Heart left ventricle (tissue), 16 donors: Measurements from ENCODE around the gene DNAJB6. TPM values are rescaled to one million over a fixed set of nuclear protein-coding genes. Genes with fewer than 3 reads are reported as not detected.

ENCODE experiments used
- ATAC-seq, 4 donors: fragments of 200-7000 bp; cut with Tn5 transposase; one replicate each; pipeline ENCODE4 v1.9.1; 2020 to 2022; ENCODE audit warnings: moderate library complexity in 4 of 4, mild to moderate bottlenecking in 3 of 4, moderate number of reproducible peaks in 1 of 4
- DNase-seq, 5 donors: peaks; one replicate each; pipeline ENCODE4 v3.0.0-alpha.2; 2020
- H3K27ac ChIP-seq, 12 donors: fragments of 200-600 bp; sonication (generic) in 4 of 12; one replicate each; pipeline versions ENCODE4 v1.5.0 to v1.8.0; 2016 to 2022; ENCODE audit warnings: mild to moderate bottlenecking in 2 of 12
- H3K27me3 ChIP-seq, 9 donors: fragments of 200-600 bp; sonication (generic) in 2 of 9; one replicate each; pipeline versions ENCODE4 v1.5.1 to v1.8.0; 2016 to 2022; ENCODE audit warnings: mild to moderate bottlenecking in 3 of 9
- H3K36me3 ChIP-seq, 9 donors: fragments of 200-600 bp; sonication (generic) in 2 of 9; one replicate each; pipeline versions ENCODE4 v1.5.0 to v1.8.0; 2018 to 2022; ENCODE audit warnings: mild to moderate bottlenecking in 2 of 9
- H3K4me1 ChIP-seq, 12 donors: fragments of 200-600 bp; sonication (generic) in 4 of 12; one replicate each; pipeline versions ENCODE4 v1.5.0 to v1.8.0; 2016 to 2022; ENCODE audit warnings: mild to moderate bottlenecking in 3 of 12
- H3K4me3 ChIP-seq, 12 donors: fragments of 200-600 bp; sonication (generic) in 4 of 12; one replicate each; pipeline versions ENCODE4 v1.5.0 to v1.8.0; 2017 to 2022; ENCODE audit warnings: mild to moderate bottlenecking in 9 of 12, moderate library complexity in 4 of 12
- H3K9me3 ChIP-seq, 12 donors: fragments of 200-600 bp; sonication (generic) in 4 of 12; one replicate each; pipeline versions ENCODE4 v1.5.0 to v1.8.0; 2016 to 2022; ENCODE audit warnings: mild to moderate bottlenecking in 1 of 12
- POLR2A ChIP-seq, 2 donors: fragments of 450-650 bp; IDR thresholded peaks; one replicate each; pipeline ENCODE4 v1.6.1; 2017; ENCODE audit warnings: antibody characterized with exemption in 2 of 2, mild to moderate bottlenecking in 2 of 2, moderate library complexity in 2 of 2
- WGBS, 4 donors: extraction: QIAGEN DNeasy Blood & Tissue Kit in 2 of 4; methylation state at CpG; one replicate each; pipeline versions ENCODE4 v1.1.5 to v1.1.7; 2013 to 2018; 5-methylcytosine and 5-hydroxymethylcytosine counted together
- intact Hi-C, 10 donors: fragments of 100-400 bp; cut with DNase I; formaldehyde crosslinking; loops; one replicate each; pipeline versions ENCODE4 v1.11.1 to v1.14.2; 2022
- polyA plus RNA-seq, 2 donors: library from polyadenylated mRNA; stranded (reverse); fragments of 200-250 nt; gene quantifications; one replicate each; pipeline ENCODE4 v1.2.3, GENCODE V29; 2013
- total RNA-seq, 9 donors: library from RNA; depleted of rRNA in 2 of 9; stranded (reverse); fragments of >200 nt in 2 of 9; fragmentation: NEBNext Ultra II Directional in 3 of 9; extraction: Animal tissue kit (Norgen Biotek cat#: 25700) in 3 of 9; gene quantifications; one replicate each; pipeline versions ENCODE4 v1.1.0 to v1.2.4, GENCODE V29; 2016 to 2023
- TF ChIP-seq, protein P1 (sequence below), 12 donors: fragments of 200-600 bp; sonication (generic) in 4 of 12; IDR thresholded peaks; one replicate each; pipeline versions ENCODE4 v1.5.0 to v1.8.0; 2018 to 2022; ENCODE audit warnings: antibody characterized with exemption in 12 of 12, mild to moderate bottlenecking in 5 of 12
- donor health status: ischemic (EF 13 %, LVEDD 7.1; RV severe dilation, severe dysfunction).
- donor health status: healthy with polysubstance abuse.
- donor health status: DM: no; HTN: yes; CAD: no.
- donor health status: DM: no; HTN: no; CAD: no.
- donor health status: ischemic (EF 25% LVEDD 6.9; RV normal size, moderate dysfunction).
- donor health status: ischemic (EF 25% LVEDD 5.7; RV mildly dilated, moderate dysfunction).
- donor health status: healthy.
- donor health status: DM: yes; HTN: yes; CAD: no.
- donor health status: ischemic (EF 35%, LVEDD 5.7; RV mildly dilated, moderate dysfunction).
- donor health status: nonischemic (EF 11% LVEDD 7.7; RV severe dilation, severe dysfunction).
- donor health status: DM: yes; HTN: yes; CAD: no.
- donor health status: PGD.
- donor health status: ischemic (EF 29% LVEDD 5.4; RV normal size, mild dysfunction).
- donor health status: nonischemic (EF 23%, LVEDD 6.1; RV moderate dilation, normal function).

DNAJB6 gene
- total and polyA plus RNA-seq, 11 donors, result 118 to 237 (median 162) TPM

DNA sequence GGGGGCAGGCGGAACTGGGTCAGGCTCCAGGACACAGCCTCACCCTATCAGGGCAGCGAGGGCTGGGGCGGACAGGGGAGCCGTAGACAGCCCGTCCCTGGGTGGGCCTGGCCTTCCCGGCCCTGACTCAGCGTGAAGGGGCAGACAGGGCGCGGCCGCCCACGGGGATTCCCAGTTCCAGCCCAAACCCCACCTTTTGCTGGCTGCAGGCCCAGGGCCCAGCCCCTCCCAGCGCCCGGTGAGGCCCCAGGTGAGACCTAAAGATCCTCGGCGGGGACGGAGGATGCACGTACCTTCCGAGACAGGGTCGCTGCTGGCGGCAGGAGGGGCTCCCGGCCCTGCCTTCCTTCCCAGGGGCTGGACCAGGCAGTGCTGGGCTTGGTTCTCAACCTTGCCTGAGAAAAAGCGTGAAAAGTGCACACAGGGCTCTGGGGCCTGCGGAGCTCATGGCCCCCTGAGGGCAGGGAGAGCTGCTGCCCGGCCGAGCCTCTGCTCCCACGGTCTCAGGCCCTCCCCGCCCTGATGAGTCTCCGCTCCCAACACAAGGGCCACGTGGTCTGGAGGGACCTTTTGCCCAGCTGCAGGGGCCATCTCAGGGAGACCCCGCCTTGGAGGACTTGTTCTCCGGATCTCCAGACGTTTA is 43.9 kb upstream of the DNAJB6 start:
- TF ChIP-seq POLR2A (IDR thresholded peaks at IDR 0.05), result no peak
- TF ChIP-seq, protein P1, sequence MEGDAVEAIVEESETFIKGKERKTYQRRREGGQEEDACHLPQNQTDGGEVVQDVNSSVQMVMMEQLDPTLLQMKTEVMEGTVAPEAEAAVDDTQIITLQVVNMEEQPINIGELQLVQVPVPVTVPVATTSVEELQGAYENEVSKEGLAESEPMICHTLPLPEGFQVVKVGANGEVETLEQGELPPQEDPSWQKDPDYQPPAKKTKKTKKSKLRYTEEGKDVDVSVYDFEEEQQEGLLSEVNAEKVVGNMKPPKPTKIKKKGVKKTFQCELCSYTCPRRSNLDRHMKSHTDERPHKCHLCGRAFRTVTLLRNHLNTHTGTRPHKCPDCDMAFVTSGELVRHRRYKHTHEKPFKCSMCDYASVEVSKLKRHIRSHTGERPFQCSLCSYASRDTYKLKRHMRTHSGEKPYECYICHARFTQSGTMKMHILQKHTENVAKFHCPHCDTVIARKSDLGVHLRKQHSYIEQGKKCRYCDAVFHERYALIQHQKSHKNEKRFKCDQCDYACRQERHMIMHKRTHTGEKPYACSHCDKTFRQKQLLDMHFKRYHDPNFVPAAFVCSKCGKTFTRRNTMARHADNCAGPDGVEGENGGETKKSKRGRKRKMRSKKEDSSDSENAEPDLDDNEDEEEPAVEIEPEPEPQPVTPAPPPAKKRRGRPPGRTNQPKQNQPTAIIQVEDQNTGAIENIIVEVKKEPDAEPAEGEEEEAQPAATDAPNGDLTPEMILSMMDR (IDR thresholded peaks at IDR 0.05), result no peak
- ATAC-seq, result no peak
- WGBS, 4 donors, result 65 to 79% (median 70%) methylated on average over 11 to 32 of the region's 32 CpGs

GRCh38 chr7:157293413-157293788 is 43.4 kb upstream of the DNAJB6 start:
- 84 to 90% (median 87%) methylated on average over 13 of the region's 13 CpGs for WGBS, 4 donors
- TF ChIP-seq, protein P1 (IDR thresholded peaks at IDR 0.05), result no peak
- no peak for TF ChIP-seq POLR2A (IDR thresholded peaks at IDR 0.05)
- H3K4me3 ChIP-seq, result no peak overlapping the region
- H3K36me3 ChIP-seq, result no peaks in the 10 kb centered on the region
- no peak overlapping the region for H3K27ac ChIP-seq
- no peaks in the 10 kb centered on the region for H3K9me3 ChIP-seq
- no peak for ATAC-seq
- no peak for DNase-seq
- intact Hi-C loops, result no loop called here
- H3K27me3 ChIP-seq, result no peaks in the 10 kb centered on the region
- no peaks in the 10 kb centered on the region for H3K4me1 ChIP-seq

More for the DNA sequence above, 43.9 kb upstream of the DNAJB6 start:
- Histone ChIP-seq H3K27ac (no peak overlapping the region), H3K36me3 (no peaks in the 10 kb centered on the region), H3K27me3 (no peaks in the 10 kb centered on the region), H3K9me3 (no peaks in the 10 kb centered on the region), H3K4me3 (no peak overlapping the region), H3K4me1 (no peaks in the 10 kb centered on the region)
- intact Hi-C loops, result no loop called here
- DNase-seq, result no peak

DNA sequence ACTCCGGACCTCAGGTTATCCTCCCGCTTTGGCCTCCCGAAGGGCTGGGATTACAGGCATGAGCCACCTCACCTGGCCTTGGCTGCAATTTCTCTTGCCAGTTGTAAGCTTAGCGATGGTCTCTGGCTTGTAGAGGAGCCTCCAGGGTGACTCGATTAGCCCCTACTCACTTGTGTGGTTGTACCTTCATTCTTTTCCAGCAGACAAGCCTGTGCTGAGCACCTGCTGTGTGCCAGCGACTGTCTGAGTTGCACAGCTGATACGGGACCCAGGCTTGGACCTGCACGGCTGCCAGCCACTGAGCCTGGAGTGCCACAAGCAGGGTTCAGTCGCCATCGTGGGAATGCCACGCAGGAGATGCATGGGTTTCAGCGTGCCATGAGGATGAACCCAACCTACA is 42.0 kb upstream of the DNAJB6 start:
- Histone ChIP-seq H3K4me3 (no peak overlapping the region), H3K36me3 (no peaks in the 10 kb centered on the region), H3K4me1 (peaks cover 0 to 3% (median 0%) of the 10 kb centered on the region in 12 donors), H3K9me3 (no peaks in the 10 kb centered on the region), H3K27ac (no peak overlapping the region), H3K27me3 (no peaks in the 10 kb centered on the region)
- ATAC-seq, result no peak
- no peak for DNase-seq
- intact Hi-C loops, result no loop called here
- TF ChIP-seq POLR2A (IDR thresholded peaks at IDR 0.05), result no peak
- TF ChIP-seq, protein P1 (IDR thresholded peaks at IDR 0.05), result no peak
- WGBS, 4 donors, result 87 to 91% (median 89%) methylated on average over 12 of the region's 12 CpGs

DNA sequence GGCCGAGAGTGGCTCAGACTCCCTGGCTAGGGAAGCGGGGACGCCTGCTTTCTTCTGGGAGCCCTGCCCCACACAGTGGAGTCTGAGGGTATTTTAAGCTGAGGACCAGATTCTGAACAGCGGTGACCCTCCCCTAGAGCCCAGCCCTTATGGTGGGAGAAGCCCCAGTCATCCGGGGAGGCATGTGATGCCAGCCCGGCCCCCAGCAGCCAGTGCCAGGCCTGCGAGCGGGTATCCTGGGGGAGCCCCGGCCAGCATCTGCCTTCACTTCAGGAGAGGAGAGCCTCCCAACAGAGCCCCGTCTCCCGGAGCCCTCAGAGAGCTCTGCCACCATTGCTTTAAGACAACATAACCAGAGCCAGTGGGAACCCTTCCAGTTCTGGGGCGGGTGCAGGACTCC is 41.5 kb upstream of the DNAJB6 start:
- Histone ChIP-seq H3K27ac (no peak overlapping the region), H3K36me3 (no peaks in the 10 kb centered on the region), H3K27me3 (no peaks in the 10 kb centered on the region), H3K4me1 (peaks cover 0 to 8% (median 0%) of the 10 kb centered on the region in 12 donors), H3K4me3 (no peak overlapping the region), H3K9me3 (no peaks in the 10 kb centered on the region)
- WGBS, 4 donors, result 79 to 88% (median 84%) methylated on average over 4 to 12 of the region's 12 CpGs
- TF ChIP-seq, protein P1 (IDR thresholded peaks at IDR 0.05), result no peak
- TF ChIP-seq POLR2A (IDR thresholded peaks at IDR 0.05), result no peak
- ATAC-seq, result no peak
- no peak for DNase-seq
- intact Hi-C loops, result no loop called here
